PC-3 (cell line): ENCODE data around the gene PARK7. TPM values are rescaled to one million over a fixed set of nuclear protein-coding genes. Genes with fewer than 3 reads are reported as not detected.

Source experiments
- ATAC-seq: fragments of 200-7000 bp; cut with Tn5 transposase; 2 replicates; pipeline ENCODE4 v1.9.1; 2020; ENCODE audit warnings: mild to moderate bottlenecking, moderate library complexity
- BruUV-seq: library from RNA; stranded (reverse); fragments of 400-500 nt; replicated peaks from 2 replicates; lab custom pipeline; 2021; lab: Mats Ljungman, UMichigan
- CTCF ChIA-PET: fragments of 300-600 bp; sonication (Branson Sonifier 250); formaldehyde crosslinking; loops from one replicate; lab custom pipeline; 2022; ENCODE audit warnings: antibody characterized with exemption; lab: Charles Lee
- POLR2A ChIA-PET: fragments of 300-600 bp; sonication (Branson Sonifier 250); formaldehyde crosslinking; loops from one replicate; lab custom pipeline; 2022; ENCODE audit warnings: antibody characterized with exemption; ENCODE audit not compliant: unreplicated experiment; lab: Charles Lee
- DNase-seq: peaks from one replicate; pipeline ENCODE4 v3.0.0-alpha.2; 2015
- H2AFZ ChIP-seq: fragments of 300-600 bp; sonication (generic); 2 replicates; pipeline ENCODE4 v1.6.0; 2016; ENCODE audit warnings: antibody characterized with exemption, low read length
- H3F3A ChIP-seq: fragments of 300-600 bp; sonication (generic); one replicate; pipeline ENCODE4 v1.6.0; 2017; ENCODE audit warnings: antibody characterized with exemption, low read length, control low read depth, mild to moderate bottlenecking; ENCODE audit not compliant: unreplicated experiment
- H3K27ac ChIP-seq: fragments of 300-600 bp; sonication (generic); 2 replicates; pipeline ENCODE4 v1.5.1; 2016; ENCODE audit warnings: mild to moderate bottlenecking, low read length
- H3K27me3 ChIP-seq: fragments of 300-600 bp; sonication (generic); 2 replicates; pipeline ENCODE4 v1.6.1; 2016; ENCODE audit warnings: low read length, mixed read lengths
- H3K36me3 ChIP-seq: fragments of 300-600 bp; sonication (generic); 2 replicates; pipeline ENCODE4 v1.6.1; 2016; ENCODE audit warnings: low read depth, mixed run types, low read length, mixed read lengths
- H3K4me1 ChIP-seq: fragments of 300-600 bp; sonication (generic); 2 replicates; pipeline ENCODE4 v1.5.1; 2016; ENCODE audit warnings: low read length; ENCODE audit not compliant: insufficient read depth
- H3K4me2 ChIP-seq: fragments of 300-600 bp; sonication (generic); 2 replicates; pipeline ENCODE4 v1.6.0; 2016; ENCODE audit warnings: low read length
- H3K4me3 ChIP-seq: fragments of 300-600 bp; sonication (generic); 2 replicates; pipeline ENCODE4 v1.5.1; 2016; ENCODE audit warnings: mild to moderate bottlenecking, low read length, mixed read lengths
- H3K79me2 ChIP-seq: fragments of 300-600 bp; sonication (generic); 2 replicates; pipeline ENCODE4 v1.6.1; 2017; ENCODE audit warnings: low read length, mixed read lengths
- H3K9ac ChIP-seq: fragments of 300-600 bp; sonication (generic); 2 replicates; pipeline ENCODE4 v1.6.0; 2016; ENCODE audit warnings: mild to moderate bottlenecking, low read length
- H3K9me2 ChIP-seq: fragments of 300-600 bp; sonication (generic); replicated peaks from 2 replicates; pipeline ENCODE4 v1.6.1; 2016; ENCODE audit warnings: mixed run types, low read length, mixed read lengths
- H3K9me3 ChIP-seq: fragments of 300-600 bp; sonication (generic); 2 replicates; pipeline ENCODE4 v1.6.1; 2016; ENCODE audit warnings: low read length, mixed read lengths
- H4K20me1 ChIP-seq: fragments of 300-600 bp; sonication (generic); 2 replicates; pipeline ENCODE4 v1.6.1; 2016; ENCODE audit warnings: low read length, mixed read lengths
- CTCF ChIP-seq: fragments of 300-600 bp; sonication (generic); conservative IDR thresholded peaks from 2 replicates; pipeline ENCODE4 v1.5.1; 2017; ENCODE audit warnings: antibody characterized with exemption, low read depth, mild to moderate bottlenecking, low read length
- EZH2 ChIP-seq: fragments of 300-600 bp; sonication (generic); IDR thresholded peaks from one replicate; pipeline ENCODE4 v1.6.1; 2017; ENCODE audit warnings: antibody characterized with exemption, mild to moderate bottlenecking, low read length; ENCODE audit not compliant: unreplicated experiment
- EZH2phosphoT487 ChIP-seq: fragments of 300-600 bp; sonication (generic); IDR thresholded peaks from 2 replicates; pipeline ENCODE4 v1.6.1; 2018; ENCODE audit warnings: mild to moderate bottlenecking, antibody characterized with exemption, low read length, borderline replicate concordance
- intact Hi-C: fragments of 100-400 bp; cut with micrococcal nuclease; formaldehyde crosslinking; loops from 2 replicates; pipeline ENCODE4 v1.9.0; 2023
- total RNA-seq: library from RNA; depleted of rRNA; stranded (reverse); fragments of >200 nt; gene quantifications from 2 replicates; pipeline ENCODE4 v1.2.3, GENCODE V29; 2014

The PARK7 gene
- total RNA-seq, 1 experiment from 2014 or later: 316 TPM

- H3F3A ChIP-seq: no peaks in the 10 kb centered on the region
- intact Hi-C loops: no loop called here
- no peak overlapping the region for H3K9ac ChIP-seq
- DNase-seq (no peak), ATAC-seq (no peak)
- no peaks in the 10 kb centered on the region for H3K9me2 ChIP-seq
- H3K36me3 ChIP-seq: no peaks in the 10 kb centered on the region
- H3K4me1 ChIP-seq: peaks cover 5% of the 10 kb centered on the region
- H3K4me3 ChIP-seq: no peak overlapping the region
- H4K20me1 ChIP-seq: no peaks in the 10 kb centered on the region
- no peaks in the 10 kb centered on the region for H3K9me3 ChIP-seq
- no peaks in the 10 kb centered on the region for H3K27me3 ChIP-seq
- no peak overlapping the region for H2AFZ ChIP-seq
- POLR2A ChIA-PET: no interaction called here
- CTCF ChIA-PET: no interaction called here
- H3K27ac ChIP-seq: no peak overlapping the region
- TF ChIP-seq EZH2 (no peak), EZH2phosphoT487 (no peak), CTCF (no peak)
- no peaks in the 10 kb centered on the region for H3K79me2 ChIP-seq
- BruUV-seq: no TSS peak
- no peak overlapping the region for H3K4me2 ChIP-seq
Measured at GRCh38 chr1:7953850-7954609, 7.5 kb upstream of the PARK7 start.

GRCh38 chr1:7954683-7955082, 6.8 kb upstream of the PARK7 start:
- Histone ChIP-seq H3K36me3 (no peaks in the 10 kb centered on the region), H3K4me2 (no peak overlapping the region), H4K20me1 (no peaks in the 10 kb centered on the region), H3K4me1 (no peaks in the 10 kb centered on the region), H3K9ac (no peak overlapping the region), H2AFZ (no peak overlapping the region), H3K9me2 (no peaks in the 10 kb centered on the region), H3K9me3 (no peaks in the 10 kb centered on the region), H3K27ac (no peak overlapping the region), H3K79me2 (no peaks in the 10 kb centered on the region), H3K27me3 (no peaks in the 10 kb centered on the region), H3F3A (no peaks in the 10 kb centered on the region), H3K4me3 (no peak overlapping the region)
- DNase-seq (no peak), ATAC-seq (no peak)
- no TSS peak for BruUV-seq
- CTCF ChIA-PET: no interaction called here
- intact Hi-C loops: no loop called here
- POLR2A ChIA-PET: no interaction called here
- TF ChIP-seq CTCF: no peak
- TF ChIP-seq EZH2phosphoT487: no peak
- no peak for TF ChIP-seq EZH2

GRCh38 chr1:7956218-7957032, 5.1 kb upstream of the PARK7 start:
- no peak overlapping the region for H3K4me3 ChIP-seq
- no peak for DNase-seq
- no peaks in the 10 kb centered on the region for H3K9me2 ChIP-seq
- no peaks in the 10 kb centered on the region for H4K20me1 ChIP-seq
- no peak for ATAC-seq
- no peaks in the 10 kb centered on the region for H3K36me3 ChIP-seq
- no peak overlapping the region for H3K4me2 ChIP-seq
- peaks cover 11% of the 10 kb centered on the region for H3K79me2 ChIP-seq
- H3K9ac ChIP-seq: no peak overlapping the region
- ChIA-PET CTCF (no interaction called here), POLR2A (no interaction called here)
- H2AFZ ChIP-seq: no peak overlapping the region
- peaks cover 4% of the 10 kb centered on the region; the same call in 1 of the 2 replicates for H3K4me1 ChIP-seq
- no TSS peak for BruUV-seq
- H3K27ac ChIP-seq: no peak overlapping the region
- H3K9me3 ChIP-seq: no peaks in the 10 kb centered on the region
- intact Hi-C loops: no loop called here
- H3K27me3 ChIP-seq: no peaks in the 10 kb centered on the region
- no peaks in the 10 kb centered on the region for H3F3A ChIP-seq
- TF ChIP-seq CTCF: no peak
- TF ChIP-seq EZH2phosphoT487: no peak
- no peak for TF ChIP-seq EZH2
